Activated CD4-positive, alpha-beta memory T cell treated with anti-CD3 and anti-CD28 coated beads for 36 hours (primary cell): Measurements from ENCODE around the gene SLCO6A1. TPM values are rescaled to one million over a fixed set of nuclear protein-coding genes. Genes with fewer than 3 reads are reported as not detected.

Source experiments
- CTCF ChIA-PET: fragments of 350-600 bp; sonication (Branson Sonifier 250); formaldehyde crosslinking; loops from one replicate; lab custom pipeline; 2021; ENCODE audit warnings: antibody characterized with exemption, inconsistent platforms; lab: Charles Lee
- POLR2A ChIA-PET: fragments of 350-600 bp; sonication (Branson Sonifier 250); formaldehyde crosslinking; loops from one replicate; lab custom pipeline; 2021; ENCODE audit warnings: antibody characterized with exemption; lab: Charles Lee
- DNase-seq: peaks from one replicate; pipeline ENCODE4 v3.0.0-alpha.2; 2020
- H3K27ac Mint-ChIP-seq: one replicate; pipeline ENCODE4 v1.8.0; 2021; ENCODE audit warnings: mixed read lengths
- H3K27me3 Mint-ChIP-seq: one replicate; pipeline ENCODE4 v1.8.0; 2021; ENCODE audit warnings: mixed read lengths
- H3K36me3 Mint-ChIP-seq: one replicate; pipeline ENCODE4 v1.8.0; 2021; ENCODE audit warnings: mixed read lengths
- H3K4me1 Mint-ChIP-seq: one replicate; pipeline ENCODE4 v1.8.0; 2021; ENCODE audit warnings: low read depth, mixed read lengths
- H3K4me3 Mint-ChIP-seq: one replicate; pipeline ENCODE4 v1.8.0; 2021; ENCODE audit warnings: mild to moderate bottlenecking, mixed read lengths
- H3K9me3 Mint-ChIP-seq: one replicate; pipeline ENCODE4 v1.8.0; 2021; ENCODE audit warnings: mixed read lengths
- intact Hi-C: fragments of 100-400 bp; cut with micrococcal nuclease; formaldehyde crosslinking; loops from one replicate; pipeline ENCODE4 v1.15.1; 2023
- total RNA-seq, 2 experiments: library from RNA; stranded (reverse); gene quantifications; one replicate each; pipeline ENCODE4 v1.2.3, GENCODE V29; 2021

The SLCO6A1 gene
- total RNA-seq, 2 experiments from 2014 or later = not detected

DNA sequence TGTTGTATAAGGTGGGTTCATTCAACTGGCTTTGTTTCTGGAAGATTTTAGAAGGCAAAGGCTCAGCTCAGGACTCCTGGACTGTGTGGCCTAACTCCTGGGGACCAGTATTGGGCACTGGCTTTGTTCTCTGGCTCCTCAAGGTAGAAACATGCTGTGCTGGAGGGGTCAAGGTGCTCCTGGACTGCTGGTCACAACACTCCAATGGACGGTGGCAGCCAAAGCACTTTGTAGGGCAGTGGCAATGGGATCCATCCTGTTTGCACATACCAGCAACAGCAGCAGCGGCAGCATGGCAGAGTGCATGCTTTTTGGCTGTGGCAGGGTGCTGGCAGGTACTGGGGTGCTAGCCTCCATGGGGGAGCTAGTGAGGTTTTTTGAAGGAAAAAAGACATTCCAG, 65.3 kb downstream of the SLCO6A1 start:
- no peaks in the 10 kb centered on the region for H3K36me3 Mint-ChIP-seq
- CTCF ChIA-PET = no interaction called here
- H3K27me3 Mint-ChIP-seq = no peaks in the 10 kb centered on the region
- no peak for DNase-seq
- POLR2A ChIA-PET = no interaction called here
- intact Hi-C loops = no loop called here
- no peaks in the 10 kb centered on the region for H3K9me3 Mint-ChIP-seq
- H3K4me3 Mint-ChIP-seq = no peak overlapping the region
- H3K27ac Mint-ChIP-seq = no peak overlapping the region
- H3K4me1 Mint-ChIP-seq = no peaks in the 10 kb centered on the region

GRCh38 chr5:102421647-102422046, 77.2 kb downstream of the SLCO6A1 start:
- Mint-ChIP-seq H3K27me3 (no peaks in the 10 kb centered on the region), H3K4me3 (no peak overlapping the region), H3K36me3 (no peaks in the 10 kb centered on the region), H3K4me1 (no peaks in the 10 kb centered on the region), H3K27ac (no peak overlapping the region), H3K9me3 (peaks cover 8% of the 10 kb centered on the region)
- DNase-seq = no peak
- intact Hi-C loops = no loop called here
- POLR2A ChIA-PET = no interaction called here
- CTCF ChIA-PET = no interaction called here

- Mint-ChIP-seq H3K4me3 (no peak overlapping the region), H3K36me3 (no peaks in the 10 kb centered on the region), H3K27me3 (no peaks in the 10 kb centered on the region), H3K4me1 (no peaks in the 10 kb centered on the region), H3K9me3 (peaks cover under 1% of the 10 kb centered on the region), H3K27ac (no peak overlapping the region)
- intact Hi-C loops = no loop called here
- ChIA-PET POLR2A (no interaction called here), CTCF (no interaction called here)
- DNase-seq = no peak
Measured at GRCh38 chr5:102418531-102418930, 80.3 kb downstream of the SLCO6A1 start.

DNA sequence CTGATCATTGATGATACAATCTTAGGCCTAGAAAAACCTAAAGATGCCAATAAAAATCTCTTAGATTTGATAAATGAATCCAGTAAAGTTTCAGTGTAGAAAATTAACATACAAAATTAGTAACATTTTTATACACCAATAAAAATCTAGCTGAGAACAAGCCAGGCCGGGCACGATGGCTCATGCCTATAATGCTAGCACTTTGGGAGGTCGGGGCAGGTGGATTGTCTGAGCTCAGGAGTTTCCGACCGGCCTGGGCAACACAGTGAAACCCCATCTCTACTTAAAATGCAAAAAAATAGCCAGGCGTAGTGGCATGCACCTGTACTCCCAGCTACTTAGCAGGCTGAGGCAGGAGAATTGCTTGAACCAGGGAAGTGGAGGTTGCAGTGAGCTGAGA, 84.4 kb downstream of the SLCO6A1 start:
- Mint-ChIP-seq H3K4me1 (no peaks in the 10 kb centered on the region), H3K27ac (no peak overlapping the region), H3K9me3 (no peaks in the 10 kb centered on the region), H3K36me3 (no peaks in the 10 kb centered on the region), H3K4me3 (no peak overlapping the region), H3K27me3 (no peaks in the 10 kb centered on the region)
- ChIA-PET POLR2A (no interaction called here), CTCF (no interaction called here)
- intact Hi-C loops = no loop called here
- no peak for DNase-seq

GRCh38 chr5:102388235-102388634, 110.6 kb downstream of the SLCO6A1 start:
- H3K36me3 Mint-ChIP-seq = no peaks in the 10 kb centered on the region
- no peak overlapping the region for H3K4me3 Mint-ChIP-seq
- CTCF ChIA-PET = no interaction called here
- intact Hi-C loops = no loop called here
- H3K9me3 Mint-ChIP-seq = peaks cover 7% of the 10 kb centered on the region
- DNase-seq = no peak
- no peaks in the 10 kb centered on the region for H3K4me1 Mint-ChIP-seq
- H3K27me3 Mint-ChIP-seq = no peaks in the 10 kb centered on the region
- POLR2A ChIA-PET = no interaction called here
- H3K27ac Mint-ChIP-seq = no peak overlapping the region

- Mint-ChIP-seq H3K27ac (no peak overlapping the region), H3K4me1 (no peaks in the 10 kb centered on the region), H3K4me3 (no peak overlapping the region), H3K36me3 (no peaks in the 10 kb centered on the region), H3K9me3 (peaks cover 7% of the 10 kb centered on the region), H3K27me3 (no peaks in the 10 kb centered on the region)
- CTCF ChIA-PET = interaction anchor here (0.8 kb wide), 1 partner anchor 21 kb away, joined by 3 read pairs; no protein-coding TSS in a partner anchor
- POLR2A ChIA-PET = no interaction called here
- DNase-seq = no peak
- intact Hi-C loops = no loop called here
Measured at GRCh38 chr5:102385365-102385764, 113.4 kb downstream of the SLCO6A1 start.

GRCh38 chr5:102380174-102380573, 118.6 kb downstream of the SLCO6A1 start:
- POLR2A ChIA-PET = no interaction called here
- H3K36me3 Mint-ChIP-seq = no peaks in the 10 kb centered on the region
- DNase-seq = no peak

GRCh38 chr5:102375876-102376275, 122.9 kb downstream of the SLCO6A1 start:
- intact Hi-C loops = no loop called here
- Mint-ChIP-seq H3K27me3 (no peaks in the 10 kb centered on the region), H3K4me3 (no peak overlapping the region), H3K36me3 (no peaks in the 10 kb centered on the region), H3K9me3 (no peaks in the 10 kb centered on the region), H3K4me1 (no peaks in the 10 kb centered on the region), H3K27ac (no peak overlapping the region)
- no peak for DNase-seq
- ChIA-PET CTCF (no interaction called here), POLR2A (no interaction called here)

More at GRCh38 chr5:102380174-102380573, 118.6 kb downstream of the SLCO6A1 start:
- H3K4me1 Mint-ChIP-seq = no peaks in the 10 kb centered on the region
- H3K9me3 Mint-ChIP-seq = peaks cover 2% of the 10 kb centered on the region
- H3K4me3 Mint-ChIP-seq = no peak overlapping the region
- no peak overlapping the region for H3K27ac Mint-ChIP-seq
- no peaks in the 10 kb centered on the region for H3K27me3 Mint-ChIP-seq
- CTCF ChIA-PET = no interaction called here
- intact Hi-C loops = no loop called here

GRCh38 chr5:102375272-102375671, 123.5 kb downstream of the SLCO6A1 start:
- CTCF ChIA-PET = no interaction called here
- intact Hi-C loops = no loop called here
- Mint-ChIP-seq H3K36me3 (no peaks in the 10 kb centered on the region), H3K9me3 (no peaks in the 10 kb centered on the region), H3K4me3 (no peak overlapping the region), H3K27me3 (no peaks in the 10 kb centered on the region), H3K27ac (no peak overlapping the region), H3K4me1 (no peaks in the 10 kb centered on the region)
- POLR2A ChIA-PET = no interaction called here
- DNase-seq = no peak

DNA sequence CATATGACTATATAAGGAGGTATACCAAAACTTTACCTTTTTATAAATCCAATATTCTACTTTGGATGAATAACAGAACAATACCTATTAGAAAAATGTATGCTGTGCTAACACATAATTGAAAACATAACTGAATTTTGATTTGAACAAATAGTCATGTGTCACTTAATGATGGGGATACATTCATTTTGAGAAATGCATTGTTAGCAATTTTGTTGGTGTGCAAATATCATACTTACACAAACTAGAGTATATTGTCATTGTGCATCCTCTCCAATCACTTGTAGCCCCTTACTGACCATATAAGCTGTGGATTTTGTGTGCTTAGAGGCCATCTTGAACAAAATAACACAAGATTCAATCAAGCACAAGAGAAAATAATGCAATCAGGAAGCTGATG, 130.4 kb downstream of the SLCO6A1 start:
- ChIA-PET CTCF (no interaction called here), POLR2A (no interaction called here)
- Mint-ChIP-seq H3K27ac (no peak overlapping the region), H3K27me3 (no peaks in the 10 kb centered on the region), H3K9me3 (no peaks in the 10 kb centered on the region), H3K36me3 (no peaks in the 10 kb centered on the region), H3K4me1 (no peaks in the 10 kb centered on the region), H3K4me3 (no peak overlapping the region)
- intact Hi-C loops = no loop called here
- DNase-seq = no peak

- Mint-ChIP-seq H3K9me3 (no peaks in the 10 kb centered on the region), H3K27ac (no peak overlapping the region), H3K36me3 (no peaks in the 10 kb centered on the region), H3K27me3 (peaks cover 2% of the 10 kb centered on the region), H3K4me3 (no peak overlapping the region), H3K4me1 (no peaks in the 10 kb centered on the region)
- POLR2A ChIA-PET = no interaction called here
- DNase-seq = no peak
- intact Hi-C loops = no loop called here
- CTCF ChIA-PET = no interaction called here
Measured at GRCh38 chr5:102341681-102342288, 157.0 kb downstream of the SLCO6A1 start.

DNA sequence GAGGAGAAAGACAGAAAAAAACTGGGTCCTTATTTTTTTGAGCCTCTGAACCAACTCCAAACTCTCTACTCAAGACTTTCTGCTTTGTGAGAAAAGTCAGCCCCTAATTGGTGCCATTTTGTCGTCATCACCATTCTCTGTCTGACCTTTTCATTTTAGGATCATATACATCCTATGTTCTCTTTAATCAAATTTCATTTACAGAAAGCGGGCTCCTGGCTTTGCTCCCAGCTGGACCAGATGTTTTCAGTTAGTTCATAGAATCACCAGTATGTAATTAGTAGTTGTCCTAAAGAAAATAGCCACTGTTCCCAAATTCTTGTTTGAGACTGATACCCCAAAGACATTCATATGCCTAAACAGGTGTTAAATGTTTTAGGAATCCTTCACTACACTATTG, 174.1 kb downstream of the SLCO6A1 start:
- Mint-ChIP-seq H3K36me3 (no peaks in the 10 kb centered on the region), H3K27me3 (peaks cover 3% of the 10 kb centered on the region), H3K4me1 (no peaks in the 10 kb centered on the region), H3K27ac (no peak overlapping the region), H3K9me3 (no peaks in the 10 kb centered on the region), H3K4me3 (no peak overlapping the region)
- intact Hi-C loops = no loop called here
- no peak for DNase-seq
- ChIA-PET POLR2A (no interaction called here), CTCF (no interaction called here)
